Esophagus muscularis mucosa (tissue), 4 donors: Measurements from ENCODE around the gene LILRB5.
"Not testable (repeated sequence)": the region's sequence is repeated elsewhere in the genome, so short reads cannot be mapped to it uniquely, and the experiment has no call there.

Experiments used
- CTCF ChIP-seq, 3 experiments: fragments of 200-600 bp in 2 of 3; fragments of 450-650 bp in 1 of 3; sonication (generic) in 2 of 3; IDR thresholded peaks; one replicate each; pipeline ENCODE4 v1.5.1; 2017 to 2019; ENCODE audit warnings: antibody characterized with exemption in 3 of 3, mild to moderate bottlenecking in 2 of 3, moderate library complexity in 1 of 3
- EP300 ChIP-seq: sonication (generic); formaldehyde crosslinking; IDR thresholded peaks from one replicate; pipeline ENCODE4 v1.6.1; 2017; ENCODE audit warnings: antibody characterized with exemption
- POLR2A ChIP-seq: fragments of 450-650 bp; IDR thresholded peaks from one replicate; pipeline ENCODE4 v1.6.1; 2017; ENCODE audit warnings: antibody characterized with exemption, moderate library complexity, mild to moderate bottlenecking, low read depth
- POLR2AphosphoS5 ChIP-seq, 2 donors: sonication (generic); formaldehyde crosslinking; IDR thresholded peaks; one replicate each; pipeline ENCODE4 v1.6.1; 2017; ENCODE audit warnings: antibody characterized with exemption in 2 of 2

- TF ChIP-seq POLR2A; CTCF (IDR thresholded peaks at IDR 0.05); EP300; POLR2AphosphoS5 (IDR thresholded peaks at IDR 0.05): not testable (repeated sequence)
Measured at GRCh38 chr19:54243809-54244208, 13.3 kb downstream of the LILRB5 start.
